Nephron (organoid): ENCODE results near the gene TMEM53.

Experiments used
- H3K27ac Mint-ChIP-seq, 3 experiments: 2 replicates each; pipeline ENCODE4 v1.8.0; 2020; ENCODE audit warnings: mixed read lengths in 3 of 3, mild to moderate bottlenecking in 2 of 3, moderate library complexity in 1 of 3
- H3K27me3 Mint-ChIP-seq: 2 replicates; pipeline ENCODE4 v1.8.0; 2021; ENCODE audit warnings: low read depth, mild to moderate bottlenecking, moderate library complexity, mixed read lengths
- H3K36me3 Mint-ChIP-seq: 2 replicates; pipeline ENCODE4 v1.8.0; 2020; ENCODE audit warnings: low read depth, mixed read lengths
- H3K4me1 Mint-ChIP-seq: 2 replicates; pipeline ENCODE4 v1.8.0; 2020; ENCODE audit warnings: mixed read lengths
- H3K4me3 Mint-ChIP-seq, 3 experiments: 2 replicates each; pipeline ENCODE4 v1.8.0; 2020; ENCODE audit warnings: mild to moderate bottlenecking in 3 of 3, mixed read lengths in 3 of 3, moderate library complexity in 2 of 3
- H3K9me3 Mint-ChIP-seq: 2 replicates; pipeline ENCODE4 v1.8.0; 2020; ENCODE audit warnings: mixed read lengths
- TF ChIP-seq, protein P1 (sequence below), 3 experiments: fragments of 200-600 bp; sonication (generic); IDR thresholded peaks; one replicate each; pipeline ENCODE4 v1.5.0; 2021; ENCODE audit warnings: antibody characterized with exemption in 3 of 3; ENCODE audit not compliant: unreplicated experiment in 3 of 3

TMEM53 gene

DNA sequence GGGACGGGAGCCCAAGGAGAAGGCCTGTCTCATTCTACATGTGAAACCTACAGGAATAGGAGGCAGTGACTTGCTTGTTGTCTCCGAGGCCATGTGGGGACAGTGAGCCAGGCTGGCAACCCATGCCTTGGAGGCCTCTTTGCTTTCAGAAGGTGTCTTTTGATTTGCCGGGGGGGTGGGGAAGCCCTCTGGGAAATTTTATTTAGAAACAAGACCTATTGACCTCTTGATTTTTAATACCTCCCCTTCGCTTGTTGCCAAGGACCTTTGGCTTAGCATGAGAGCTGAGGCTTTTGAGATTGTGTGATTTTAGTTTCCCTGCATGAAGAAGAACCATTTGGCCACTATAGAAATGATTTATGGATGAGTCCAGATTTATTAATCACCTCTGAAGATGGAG is 4.3 kb upstream of the TMEM53 start:
- TF ChIP-seq, protein P1, sequence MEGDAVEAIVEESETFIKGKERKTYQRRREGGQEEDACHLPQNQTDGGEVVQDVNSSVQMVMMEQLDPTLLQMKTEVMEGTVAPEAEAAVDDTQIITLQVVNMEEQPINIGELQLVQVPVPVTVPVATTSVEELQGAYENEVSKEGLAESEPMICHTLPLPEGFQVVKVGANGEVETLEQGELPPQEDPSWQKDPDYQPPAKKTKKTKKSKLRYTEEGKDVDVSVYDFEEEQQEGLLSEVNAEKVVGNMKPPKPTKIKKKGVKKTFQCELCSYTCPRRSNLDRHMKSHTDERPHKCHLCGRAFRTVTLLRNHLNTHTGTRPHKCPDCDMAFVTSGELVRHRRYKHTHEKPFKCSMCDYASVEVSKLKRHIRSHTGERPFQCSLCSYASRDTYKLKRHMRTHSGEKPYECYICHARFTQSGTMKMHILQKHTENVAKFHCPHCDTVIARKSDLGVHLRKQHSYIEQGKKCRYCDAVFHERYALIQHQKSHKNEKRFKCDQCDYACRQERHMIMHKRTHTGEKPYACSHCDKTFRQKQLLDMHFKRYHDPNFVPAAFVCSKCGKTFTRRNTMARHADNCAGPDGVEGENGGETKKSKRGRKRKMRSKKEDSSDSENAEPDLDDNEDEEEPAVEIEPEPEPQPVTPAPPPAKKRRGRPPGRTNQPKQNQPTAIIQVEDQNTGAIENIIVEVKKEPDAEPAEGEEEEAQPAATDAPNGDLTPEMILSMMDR (IDR thresholded peaks at IDR 0.05; ENCODE audit: unreplicated experiment in 3 of 3) = no peak
- no peak overlapping the region for H3K27ac Mint-ChIP-seq
- H3K27me3 Mint-ChIP-seq = peaks cover 9% of the 10 kb centered on the region
- no peaks in the 10 kb centered on the region for H3K9me3 Mint-ChIP-seq
- peaks cover 13% of the 10 kb centered on the region for H3K36me3 Mint-ChIP-seq
- H3K4me1 Mint-ChIP-seq = peaks cover 15% of the 10 kb centered on the region
- no peak overlapping the region for H3K4me3 Mint-ChIP-seq

DNA sequence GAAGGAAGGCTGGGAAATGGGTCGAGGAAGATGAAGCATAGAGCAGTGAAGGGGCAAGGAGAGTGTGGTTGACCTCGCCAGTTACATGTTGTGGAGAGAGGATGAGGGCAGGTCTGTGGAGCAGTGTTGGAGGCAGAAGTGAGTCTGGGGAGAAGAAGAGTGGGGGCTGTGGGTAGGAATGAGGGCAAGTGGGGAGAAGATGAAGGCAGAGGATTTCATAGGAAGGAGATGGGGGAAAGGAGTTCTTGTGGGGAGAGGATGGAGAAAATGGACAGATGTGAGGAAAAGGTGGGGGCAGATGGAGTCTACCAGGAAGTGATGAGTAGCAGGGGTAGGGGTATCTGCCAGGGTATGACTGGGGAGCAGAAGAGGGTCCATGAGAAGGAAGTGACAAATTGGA is 3.8 kb upstream of the TMEM53 start:
- H3K27me3 Mint-ChIP-seq = peaks cover 9% of the 10 kb centered on the region
- peaks cover 20% of the 10 kb centered on the region for H3K4me1 Mint-ChIP-seq
- H3K27ac Mint-ChIP-seq = no peak overlapping the region
- peaks cover 13% of the 10 kb centered on the region for H3K36me3 Mint-ChIP-seq
- H3K4me3 Mint-ChIP-seq = no peak overlapping the region
- TF ChIP-seq, protein P1 (IDR thresholded peaks at IDR 0.05; ENCODE audit: unreplicated experiment in 3 of 3) = no peak
- no peaks in the 10 kb centered on the region for H3K9me3 Mint-ChIP-seq

DNA sequence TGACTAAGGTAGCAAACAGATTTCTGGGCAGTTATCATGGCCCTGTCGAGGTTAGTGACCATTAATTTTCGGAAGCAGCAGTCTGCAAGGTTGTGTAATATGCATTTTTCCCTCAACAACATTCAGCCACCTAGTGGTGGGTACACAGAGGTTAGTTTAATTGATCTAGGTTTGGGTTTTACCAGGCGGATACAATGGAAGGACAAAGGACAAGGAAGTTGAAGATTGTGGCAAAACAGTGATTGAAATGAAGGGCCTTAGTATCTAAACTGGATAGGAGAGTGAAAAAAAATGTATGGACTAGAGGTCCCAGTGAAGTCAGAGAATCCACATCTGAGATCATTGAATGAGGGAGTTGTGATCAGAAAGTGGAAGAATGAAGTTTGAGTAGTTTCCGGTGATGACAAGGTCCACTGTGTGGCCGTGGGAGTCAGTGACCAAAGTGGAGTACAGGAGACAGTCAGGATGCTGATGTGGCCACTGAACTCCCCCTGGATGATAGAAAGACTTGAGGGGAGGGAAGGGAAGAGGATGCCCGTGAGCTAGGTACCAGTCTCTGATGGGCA is 3.0 kb upstream of the TMEM53 start:
- Mint-ChIP-seq H3K4me3 (no peak overlapping the region), H3K36me3 (peaks cover 9% of the 10 kb centered on the region), H3K27ac (no peak overlapping the region), H3K9me3 (no peaks in the 10 kb centered on the region), H3K4me1 (peaks cover 26% of the 10 kb centered on the region), H3K27me3 (peaks cover 9% of the 10 kb centered on the region)
- TF ChIP-seq, protein P1 (IDR thresholded peaks at IDR 0.05; ENCODE audit: unreplicated experiment in 3 of 3) = peak; percentile 19 to 32 (median 27)

- Mint-ChIP-seq H3K4me1 (peaks cover 28% of the 10 kb centered on the region), H3K27me3 (peaks cover 8% of the 10 kb centered on the region), H3K27ac (no peak overlapping the region), H3K9me3 (no peaks in the 10 kb centered on the region), H3K36me3 (peaks cover 9% of the 10 kb centered on the region), H3K4me3 (no peak overlapping the region)
- TF ChIP-seq, protein P1 (IDR thresholded peaks at IDR 0.05; ENCODE audit: unreplicated experiment in 3 of 3) = no peak
Observed at GRCh38 chr1:44676484-44677200, 2.4 kb upstream of the TMEM53 start.

DNA sequence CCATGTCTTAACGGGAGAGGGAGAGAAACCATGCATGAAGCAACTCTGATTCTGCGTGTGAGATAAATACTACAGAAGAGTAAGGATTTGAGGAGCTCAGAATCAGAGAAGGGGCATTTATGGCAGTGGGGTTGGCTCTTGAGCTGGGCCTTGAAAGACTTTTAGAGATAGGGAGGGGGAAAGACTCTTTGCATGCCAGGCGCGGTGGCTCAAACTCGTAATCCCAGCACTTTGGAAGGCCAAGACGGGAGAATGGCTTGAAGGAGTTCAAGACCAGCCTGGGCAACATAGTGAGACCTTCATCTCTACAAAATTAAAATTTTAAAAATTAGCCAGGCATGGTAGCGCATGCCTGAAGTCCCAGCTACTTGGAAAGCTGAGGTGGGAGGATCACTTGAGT is 905 bp upstream of the TMEM53 start:
- Mint-ChIP-seq H3K4me3 (peak overlapping the region; percentile 85 to 94 (median 87)), H3K27me3 (no peaks in the 10 kb centered on the region), H3K36me3 (peaks cover 7% of the 10 kb centered on the region), H3K27ac (peak overlapping the region in 2 of 3 experiments; percentile 50 to 87), H3K4me1 (peaks cover 28% of the 10 kb centered on the region), H3K9me3 (no peaks in the 10 kb centered on the region)
- TF ChIP-seq, protein P1 (IDR thresholded peaks at IDR 0.05; ENCODE audit: unreplicated experiment in 3 of 3) = no peak
